ENCODE measurements around the gene RGS3.

DNA sequence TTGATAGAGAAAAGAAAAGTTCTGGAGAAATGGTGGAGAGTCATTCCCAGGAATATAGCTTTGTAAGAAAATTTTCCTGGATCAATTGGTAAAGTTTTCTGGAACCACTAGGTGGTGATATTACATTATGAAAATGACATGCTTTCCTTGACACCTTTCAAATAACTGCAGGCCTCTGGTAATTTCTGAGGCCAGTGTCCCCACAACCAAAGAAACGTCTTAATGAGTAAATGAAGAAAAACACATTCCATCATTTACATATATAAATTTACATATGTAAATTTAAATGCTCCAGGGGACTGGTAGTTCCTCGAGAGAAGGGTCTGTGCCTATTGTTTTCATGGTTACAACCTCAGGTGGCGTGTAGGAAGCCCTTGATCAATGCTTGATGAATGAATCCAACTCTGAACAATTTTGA lies 17.2 kb upstream of the RGS3 start:
- TF ChIP-seq, protein P1, sequence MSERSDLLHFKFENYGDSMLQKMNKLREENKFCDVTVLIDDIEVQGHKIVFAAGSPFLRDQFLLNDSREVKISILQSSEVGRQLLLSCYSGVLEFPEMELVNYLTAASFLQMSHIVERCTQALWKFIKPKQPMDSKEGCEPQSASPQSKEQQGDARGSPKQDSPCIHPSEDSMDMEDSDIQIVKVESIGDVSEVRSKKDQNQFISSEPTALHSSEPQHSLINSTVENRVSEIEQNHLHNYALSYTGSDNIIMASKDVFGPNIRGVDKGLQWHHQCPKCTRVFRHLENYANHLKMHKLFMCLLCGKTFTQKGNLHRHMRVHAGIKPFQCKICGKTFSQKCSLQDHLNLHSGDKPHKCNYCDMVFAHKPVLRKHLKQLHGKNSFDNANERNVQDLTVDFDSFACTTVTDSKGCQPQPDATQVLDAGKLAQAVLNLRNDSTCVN (CRISPR knock-in tag; IDR thresholded peaks at IDR 0.05; ENCODE audit: borderline replicate concordance), result no peak
- TF ChIP-seq, protein P2, sequence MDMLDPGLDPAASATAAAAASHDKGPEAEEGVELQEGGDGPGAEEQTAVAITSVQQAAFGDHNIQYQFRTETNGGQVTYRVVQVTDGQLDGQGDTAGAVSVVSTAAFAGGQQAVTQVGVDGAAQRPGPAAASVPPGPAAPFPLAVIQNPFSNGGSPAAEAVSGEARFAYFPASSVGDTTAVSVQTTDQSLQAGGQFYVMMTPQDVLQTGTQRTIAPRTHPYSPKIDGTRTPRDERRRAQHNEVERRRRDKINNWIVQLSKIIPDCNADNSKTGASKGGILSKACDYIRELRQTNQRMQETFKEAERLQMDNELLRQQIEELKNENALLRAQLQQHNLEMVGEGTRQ (IDR thresholded peaks at IDR 0.05; ENCODE audit: low read depth, low read length), result no peak
- TF ChIP-seq, protein P2 (CRISPR knock-in tag; IDR thresholded peaks at IDR 0.05; ENCODE audit: borderline replicate concordance), result no peak
- TF ChIP-seq ZNF274 (CRISPR knock-in tag; IDR thresholded peaks at IDR 0.05), result no peak
- TF ChIP-seq, protein P3, sequence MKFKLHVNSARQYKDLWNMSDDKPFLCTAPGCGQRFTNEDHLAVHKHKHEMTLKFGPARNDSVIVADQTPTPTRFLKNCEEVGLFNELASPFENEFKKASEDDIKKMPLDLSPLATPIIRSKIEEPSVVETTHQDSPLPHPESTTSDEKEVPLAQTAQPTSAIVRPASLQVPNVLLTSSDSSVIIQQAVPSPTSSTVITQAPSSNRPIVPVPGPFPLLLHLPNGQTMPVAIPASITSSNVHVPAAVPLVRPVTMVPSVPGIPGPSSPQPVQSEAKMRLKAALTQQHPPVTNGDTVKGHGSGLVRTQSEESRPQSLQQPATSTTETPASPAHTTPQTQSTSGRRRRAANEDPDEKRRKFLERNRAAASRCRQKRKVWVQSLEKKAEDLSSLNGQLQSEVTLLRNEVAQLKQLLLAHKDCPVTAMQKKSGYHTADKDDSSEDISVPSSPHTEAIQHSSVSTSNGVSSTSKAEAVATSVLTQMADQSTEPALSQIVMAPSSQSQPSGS (CRISPR knock-in tag; IDR thresholded peaks at IDR 0.05), result no peak
- TF ChIP-seq ZNF292 (CRISPR knock-in tag; IDR thresholded peaks at IDR 0.05; ENCODE audit: borderline replicate concordance, low read depth), result no peak
- TF ChIP-seq CREB1 (IDR thresholded peaks at IDR 0.05), result no peak
- TF ChIP-seq CREB1 (CRISPR knock-in tag; IDR thresholded peaks at IDR 0.05), result no peak
